ENCODE results near the gene WNK4. TPM values are rescaled to one million over a fixed set of nuclear protein-coding genes. Genes with fewer than 3 reads are reported as not detected.

WNK4 gene
- total and polyA plus RNA-seq, 10 of the 15 experiments (the other 5 are each of a cell fraction or from before 2014, with no cell fraction given) = 0.06 to 0.29 (median 0.13) TPM; not detected in 5

DNA sequence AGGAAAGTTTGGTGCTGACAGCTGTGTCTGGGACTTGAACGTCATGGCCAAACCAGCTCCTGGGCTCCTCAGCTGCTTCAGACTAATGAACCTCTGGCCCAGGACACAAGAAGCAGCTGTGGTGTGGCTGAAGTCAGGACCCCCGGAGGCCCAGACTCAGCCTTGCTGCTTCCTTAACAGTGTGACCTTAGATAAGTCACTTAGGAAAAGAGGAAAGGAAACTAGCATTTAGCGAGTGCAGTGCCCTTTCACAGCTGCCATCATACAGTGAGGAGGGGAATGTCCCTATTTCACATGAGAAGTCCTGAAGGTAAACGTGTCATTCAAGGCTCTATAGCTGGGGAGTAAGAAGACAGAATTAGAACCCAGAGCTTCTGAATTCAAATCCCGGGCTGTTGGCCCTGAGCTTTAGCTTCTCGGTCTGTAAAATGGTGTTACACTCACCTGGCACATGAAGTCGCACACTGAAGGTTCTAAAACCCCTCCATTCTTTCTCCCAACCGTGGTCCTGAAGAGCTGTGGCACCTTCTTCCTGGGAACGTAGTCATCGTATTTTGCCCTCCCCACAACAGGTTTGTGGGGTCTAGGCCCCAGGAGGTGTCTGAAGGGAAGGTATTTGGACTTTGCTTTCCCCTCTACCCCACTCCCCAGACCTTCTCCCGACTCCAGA is 20.3 kb upstream of the WNK4 start:
- H3K4me2 ChIP-seq (ENCODE audit: control insufficient read depth, insufficient read depth) = peak overlapping the region; percentile 59; the same call in 1 of the 2 replicates
- H3K27me3 ChIP-seq (replicated peaks in 1 of 2; ENCODE audit: control insufficient read depth in 2 of 2, insufficient read depth in 2 of 2, low read length in 1 of 2) = no peaks in the 10 kb centered on the region
- FAIRE-seq = peak; percentile 52
- ChIA-PET POLR2A (interaction anchor here (0.5 to 1.5 kb wide), 11 partner anchors 9 to 1484 kb away, joined by 3 to 11 read pairs (median 3); partner anchors contain the start of genes MLX, PSMC3IP, RPL27 and VPS25), SMC1A (ENCODE audit: uncharacterized antibody, unreplicated experiment) (interaction anchor here (0.6 to 5.9 kb wide), 15 partner anchors 11 to 181 kb away, joined by 3 to 71 read pairs (median 5); partner anchors contain the start of genes PSMC3IP, RETREG3, TUBG1 and VPS25), CTCF (interaction anchor here (0.6 to 8.1 kb wide), 18 partner anchors 11 to 453 kb away, joined by 3 to 164 read pairs (median 4); partner anchors contain the start of genes BECN1, PSMC3IP, RPL27 and VPS25), RAD21 (ENCODE audit: unreplicated experiment) (interaction anchor here (0.8 to 4.6 kb wide), 11 partner anchors 10 to 206 kb away, joined by 3 to 47 read pairs (median 5); partner anchors contain the start of genes PSMC3IP and VPS25)
- H4K20me1 ChIP-seq (ENCODE audit: control insufficient read depth, insufficient read depth) = no peaks in the 10 kb centered on the region
- no peaks in the 10 kb centered on the region for H3K36me3 ChIP-seq (ENCODE audit: control insufficient read depth in 2 of 2, insufficient read depth in 2 of 2, low read length in 1 of 2)
- WGBS (ENCODE audit: insufficient coverage, insufficient replicate concordance, low lambda C conversion rate, missing lambda C conversion rate) = 23% methylated on average over 11 of the region's 11 CpGs
- intact Hi-C loops (cut with micrococcal nuclease; ENCODE audit: unreplicated experiment) = loop anchor here (5.0 kb wide), 2 partner anchors 78 to 213 kb away; partner anchors contain the start of genes CCR10 and CNTNAP1
- peaks cover 17% of the 10 kb centered on the region for H3K4me1 ChIP-seq (ENCODE audit: control insufficient read depth, insufficient read depth, low read length)
- H3K9ac ChIP-seq (ENCODE audit: control insufficient read depth, insufficient read depth, low read length) = no peak overlapping the region
- H2AFZ ChIP-seq (ENCODE audit: control insufficient read depth, low read depth, low read length) = no peak overlapping the region; the same call in 1 of the 2 replicates
- no peaks in the 10 kb centered on the region for H3K79me2 ChIP-seq (ENCODE audit: control insufficient read depth, insufficient read depth, low read length)
- in situ Hi-C loops (cut with MboI) = loop anchor here (10.0 kb wide), 1 partner anchor 185 kb away; the partner anchor contains the start of gene PSMC3IP
- no TSS peak for BruUV-seq (replicated peaks)
- no peak for DNase-seq (ENCODE audit: low read depth, low spot score)
- H3K4me3 ChIP-seq = peak overlapping the region; percentile 37; the same call in 1 of the 2 replicates
- H3K27ac ChIP-seq (ENCODE audit: control insufficient read depth, insufficient read depth) = no peak overlapping the region
- no peaks in the 10 kb centered on the region for H3K9me3 ChIP-seq (replicated peaks; ENCODE audit: control insufficient read depth, insufficient read depth, low read length)
- peak; percentile 81 for ATAC-seq
- no peak for TF ChIP-seq POU2F2 (IDR thresholded peaks at IDR 0.05; ENCODE audit: borderline replicate concordance, low read depth, low read length)
- TF ChIP-seq ZNF207 (IDR thresholded peaks at IDR 0.05; ENCODE audit: borderline replicate concordance) = no peak
- no peak for TF ChIP-seq PAX8 (IDR thresholded peaks at IDR 0.05)
- no peak for TF ChIP-seq NFYB (IDR thresholded peaks at IDR 0.05; ENCODE audit: insufficient read depth, low read depth, low read length)
- TF ChIP-seq EGR1 (IDR thresholded peaks at IDR 0.05; ENCODE audit: borderline replicate concordance in 1 of 2, low read depth in 2 of 2, low read length in 2 of 2) = no peak
- TF ChIP-seq, protein P1, sequence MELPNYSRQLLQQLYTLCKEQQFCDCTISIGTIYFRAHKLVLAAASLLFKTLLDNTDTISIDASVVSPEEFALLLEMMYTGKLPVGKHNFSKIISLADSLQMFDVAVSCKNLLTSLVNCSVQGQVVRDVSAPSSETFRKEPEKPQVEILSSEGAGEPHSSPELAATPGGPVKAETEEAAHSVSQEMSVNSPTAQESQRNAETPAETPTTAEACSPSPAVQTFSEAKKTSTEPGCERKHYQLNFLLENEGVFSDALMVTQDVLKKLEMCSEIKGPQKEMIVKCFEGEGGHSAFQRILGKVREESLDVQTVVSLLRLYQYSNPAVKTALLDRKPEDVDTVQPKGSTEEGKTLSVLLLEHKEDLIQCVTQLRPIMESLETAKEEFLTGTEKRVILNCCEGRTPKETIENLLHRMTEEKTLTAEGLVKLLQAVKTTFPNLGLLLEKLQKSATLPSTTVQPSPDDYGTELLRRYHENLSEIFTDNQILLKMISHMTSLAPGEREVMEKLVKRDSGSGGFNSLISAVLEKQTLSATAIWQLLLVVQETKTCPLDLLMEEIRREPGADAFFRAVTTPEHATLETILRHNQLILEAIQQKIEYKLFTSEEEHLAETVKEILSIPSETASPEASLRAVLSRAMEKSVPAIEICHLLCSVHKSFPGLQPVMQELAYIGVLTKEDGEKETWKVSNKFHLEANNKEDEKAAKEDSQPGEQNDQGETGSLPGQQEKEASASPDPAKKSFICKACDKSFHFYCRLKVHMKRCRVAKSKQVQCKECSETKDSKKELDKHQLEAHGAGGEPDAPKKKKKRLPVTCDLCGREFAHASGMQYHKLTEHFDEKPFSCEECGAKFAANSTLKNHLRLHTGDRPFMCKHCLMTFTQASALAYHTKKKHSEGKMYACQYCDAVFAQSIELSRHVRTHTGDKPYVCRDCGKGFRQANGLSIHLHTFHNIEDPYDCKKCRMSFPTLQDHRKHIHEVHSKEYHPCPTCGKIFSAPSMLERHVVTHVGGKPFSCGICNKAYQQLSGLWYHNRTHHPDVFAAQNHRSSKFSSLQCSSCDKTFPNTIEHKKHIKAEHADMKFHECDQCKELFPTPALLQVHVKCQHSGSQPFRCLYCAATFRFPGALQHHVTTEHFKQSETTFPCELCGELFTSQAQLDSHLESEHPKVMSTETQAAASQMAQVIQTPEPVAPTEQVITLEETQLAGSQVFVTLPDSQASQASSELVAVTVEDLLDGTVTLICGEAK (IDR thresholded peaks at IDR 0.05; ENCODE audit: borderline replicate concordance) = no peak
- no peak for TF ChIP-seq E2F8 (IDR thresholded peaks at IDR 0.05; ENCODE audit: low read depth, partially characterized antibody)
- TF ChIP-seq ZZZ3 (IDR thresholded peaks at IDR 0.05; ENCODE audit: control insufficient read depth, insufficient read length, low read depth) = no peak
- TF ChIP-seq, protein P2, sequence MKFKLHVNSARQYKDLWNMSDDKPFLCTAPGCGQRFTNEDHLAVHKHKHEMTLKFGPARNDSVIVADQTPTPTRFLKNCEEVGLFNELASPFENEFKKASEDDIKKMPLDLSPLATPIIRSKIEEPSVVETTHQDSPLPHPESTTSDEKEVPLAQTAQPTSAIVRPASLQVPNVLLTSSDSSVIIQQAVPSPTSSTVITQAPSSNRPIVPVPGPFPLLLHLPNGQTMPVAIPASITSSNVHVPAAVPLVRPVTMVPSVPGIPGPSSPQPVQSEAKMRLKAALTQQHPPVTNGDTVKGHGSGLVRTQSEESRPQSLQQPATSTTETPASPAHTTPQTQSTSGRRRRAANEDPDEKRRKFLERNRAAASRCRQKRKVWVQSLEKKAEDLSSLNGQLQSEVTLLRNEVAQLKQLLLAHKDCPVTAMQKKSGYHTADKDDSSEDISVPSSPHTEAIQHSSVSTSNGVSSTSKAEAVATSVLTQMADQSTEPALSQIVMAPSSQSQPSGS (IDR thresholded peaks at IDR 0.05; ENCODE audit: low read length) = no peak
- no peak for TF ChIP-seq CHD1 (IDR thresholded peaks at IDR 0.05; ENCODE audit: low read depth, low read length)
- 0 out of 2 replicates have a peak, but pooled peaks have one; percentile 31 for TF ChIP-seq CHD2 (IDR thresholded peaks at IDR 0.05; ENCODE audit: borderline replicate concordance, low read depth, low read length)
- TF ChIP-seq RBBP5 (conservative IDR thresholded peaks at IDR 0.05) = no peak
- TF ChIP-seq IRF4 (IDR thresholded peaks at IDR 0.05; ENCODE audit: low read depth, low read length) = 0 out of 2 replicates have a peak, but pooled peaks have one; percentile 19

Data from GM12878 (cell line).